Dendritic cell treated with granulocyte-macrophage colony-stimulating factor and Interleukin-4, amounts not matched to agents 40 ng/mL and 50 ng/mL, for 4 days (primary cell): ENCODE results near the gene ALDOB.
"Not testable (repeated sequence)": the region's sequence is repeated elsewhere in the genome, so short reads cannot be mapped to it uniquely, and the experiment has no call there.

ENCODE experiments used
- H3K27ac Mint-ChIP-seq: one replicate; pipeline ENCODE4 v1.8.0; 2022; ENCODE audit warnings: mild to moderate bottlenecking, mixed read lengths
- H3K27me3 Mint-ChIP-seq: one replicate; pipeline ENCODE4 v1.8.0; 2022; ENCODE audit warnings: mild to moderate bottlenecking, mixed read lengths
- H3K36me3 Mint-ChIP-seq: one replicate; pipeline ENCODE4 v1.8.0; 2022; ENCODE audit warnings: low read depth, mixed read lengths
- H3K4me1 Mint-ChIP-seq: one replicate; pipeline ENCODE4 v1.8.0; 2022; ENCODE audit warnings: low read depth, mixed read lengths
- H3K4me3 Mint-ChIP-seq: one replicate; pipeline ENCODE4 v1.8.0; 2022; ENCODE audit warnings: mild to moderate bottlenecking, moderate library complexity, mixed read lengths
- H3K9me3 Mint-ChIP-seq: one replicate; pipeline ENCODE4 v1.8.0; 2022; ENCODE audit warnings: mixed read lengths
- intact Hi-C: fragments of 100-400 bp; cut with micrococcal nuclease; formaldehyde crosslinking; loops from one replicate; pipeline ENCODE4 v1.15.0; 2022

The ALDOB gene

GRCh38 chr9:101399643-101399970 lies 36.0 kb downstream of the ALDOB start:
- no peaks in the 10 kb centered on the region for H3K27me3 Mint-ChIP-seq
- H3K36me3 Mint-ChIP-seq, result peaks cover 88% of the 10 kb centered on the region
- intact Hi-C loops, result no loop called here
- peaks cover 48% of the 10 kb centered on the region for H3K4me1 Mint-ChIP-seq
- H3K9me3 Mint-ChIP-seq, result peaks cover 54% of the 10 kb centered on the region
- peak overlapping the region; percentile 94 for H3K4me3 Mint-ChIP-seq
- peak overlapping the region; percentile 95 for H3K27ac Mint-ChIP-seq

- Mint-ChIP-seq H3K9me3 (peaks cover 54% of the 10 kb centered on the region), H3K27ac (peak overlapping the region; percentile 95), H3K27me3 (no peaks in the 10 kb centered on the region), H3K4me3 (peak overlapping the region; percentile 94), H3K36me3 (peaks cover 88% of the 10 kb centered on the region), H3K4me1 (peaks cover 52% of the 10 kb centered on the region)
- intact Hi-C loops, result no loop called here
These were observed 36.5 kb downstream of the ALDOB start for GRCh38 chr9:101398930-101399642.

- Mint-ChIP-seq H3K4me1 (peaks cover 52% of the 10 kb centered on the region), H3K27me3 (no peaks in the 10 kb centered on the region), H3K27ac (peak within 1 kb of the TSS; percentile 95), H3K4me3 (peak within 1 kb of the TSS; percentile 94), H3K36me3 (peaks cover 88% of the 10 kb centered on the region), H3K9me3 (peaks cover 50% of the 10 kb centered on the region)
- intact Hi-C loops, result no loop called here
These were observed 37.3 kb downstream of the ALDOB start, which contains the start of the genes MRPL50 and ZNF189 for GRCh38 chr9:101398068-101398929. Gene MRPL50, minus strand, starts transcription at chr9:101398618. Its CDS starts 26 bp downstream, at chr9:101398592. Gene ZNF189, plus strand, starts transcription at chr9:101398851. Its CDS starts 306 bp downstream, at chr9:101399157.

- Mint-ChIP-seq H3K4me1 (peaks cover 57% of the 10 kb centered on the region), H3K4me3 (peak overlapping the region; percentile 94), H3K27me3 (no peaks in the 10 kb centered on the region), H3K9me3 (peaks cover 50% of the 10 kb centered on the region), H3K27ac (peak overlapping the region; percentile 95), H3K36me3 (peaks cover 87% of the 10 kb centered on the region)
- intact Hi-C loops, result no loop called here
These were observed 37.9 kb downstream of the ALDOB start for GRCh38 chr9:101397746-101398067.

GRCh38 chr9:101394687-101395086 lies 40.9 kb downstream of the ALDOB start:
- Mint-ChIP-seq H3K36me3 (peaks cover 82% of the 10 kb centered on the region), H3K27me3 (no peaks in the 10 kb centered on the region), H3K4me1 (peaks cover 45% of the 10 kb centered on the region), H3K9me3 (peaks cover 26% of the 10 kb centered on the region), H3K27ac (no peak overlapping the region), H3K4me3 (no peak overlapping the region)
- intact Hi-C loops, result no loop called here

GRCh38 chr9:101393135-101393534 lies 42.4 kb downstream of the ALDOB start:
- H3K4me3 Mint-ChIP-seq, result no peak overlapping the region
- H3K27me3 Mint-ChIP-seq, result no peaks in the 10 kb centered on the region
- peaks cover 41% of the 10 kb centered on the region for H3K4me1 Mint-ChIP-seq
- peaks cover 80% of the 10 kb centered on the region for H3K36me3 Mint-ChIP-seq
- no peak overlapping the region for H3K27ac Mint-ChIP-seq
- intact Hi-C loops, result no loop called here
- peaks cover 26% of the 10 kb centered on the region for H3K9me3 Mint-ChIP-seq

GRCh38 chr9:101388507-101388993 lies 47.0 kb downstream of the ALDOB start:
- H3K36me3 Mint-ChIP-seq, result peaks cover 62% of the 10 kb centered on the region
- no peaks in the 10 kb centered on the region for H3K27me3 Mint-ChIP-seq
- H3K4me3 Mint-ChIP-seq, result no peak overlapping the region
- peaks cover 26% of the 10 kb centered on the region for H3K9me3 Mint-ChIP-seq
- no peak overlapping the region for H3K27ac Mint-ChIP-seq
- peaks cover 15% of the 10 kb centered on the region for H3K4me1 Mint-ChIP-seq
- intact Hi-C loops, result no loop called here

- Mint-ChIP-seq H3K27ac (no peak overlapping the region), H3K4me3 (no peak overlapping the region), H3K9me3 (peaks cover 22% of the 10 kb centered on the region), H3K27me3 (no peaks in the 10 kb centered on the region), H3K36me3 (peaks cover 56% of the 10 kb centered on the region), H3K4me1 (peaks cover 13% of the 10 kb centered on the region)
- intact Hi-C loops, result no loop called here
These were observed 47.6 kb downstream of the ALDOB start for GRCh38 chr9:101387871-101388506.

- Mint-ChIP-seq H3K36me3 (peaks cover 32% of the 10 kb centered on the region), H3K9me3 (peaks cover 17% of the 10 kb centered on the region)
- intact Hi-C loops, H3K27me3 Mint-ChIP-seq, H3K4me3 Mint-ChIP-seq, H3K27ac Mint-ChIP-seq, H3K4me1 Mint-ChIP-seq: not testable (repeated sequence)
These were observed 50.6 kb downstream of the ALDOB start, which contains the start of gene BAAT for GRCh38 chr9:101384873-101385536. Gene BAAT, minus strand, starts transcription at chr9:101385006. Its CDS starts 13,602 bp downstream, at chr9:101371404.

- peaks cover 21% of the 10 kb centered on the region for H3K36me3 Mint-ChIP-seq
- no peaks in the 10 kb centered on the region for H3K4me1 Mint-ChIP-seq
- no peaks in the 10 kb centered on the region for H3K27me3 Mint-ChIP-seq
- peaks cover 19% of the 10 kb centered on the region for H3K9me3 Mint-ChIP-seq
- H3K4me3 Mint-ChIP-seq, result no peak overlapping the region
- intact Hi-C loops, result no loop called here
- H3K27ac Mint-ChIP-seq, result no peak overlapping the region
These were observed 52.2 kb downstream of the ALDOB start for GRCh38 chr9:101383361-101383760.

- Mint-ChIP-seq H3K27me3 (no peaks in the 10 kb centered on the region), H3K4me3 (no peak overlapping the region), H3K27ac (no peak overlapping the region), H3K9me3 (peaks cover 29% of the 10 kb centered on the region), H3K4me1 (no peaks in the 10 kb centered on the region), H3K36me3 (peaks cover 14% of the 10 kb centered on the region)
- intact Hi-C loops, result no loop called here
These were observed 53.7 kb downstream of the ALDOB start for GRCh38 chr9:101381833-101382342.

GRCh38 chr9:101381118-101381517 lies 54.5 kb downstream of the ALDOB start:
- H3K9me3 Mint-ChIP-seq, result peaks cover 30% of the 10 kb centered on the region
- no peak overlapping the region for H3K4me3 Mint-ChIP-seq
- intact Hi-C loops, result no loop called here
- H3K27me3 Mint-ChIP-seq, result no peaks in the 10 kb centered on the region
- no peaks in the 10 kb centered on the region for H3K4me1 Mint-ChIP-seq
- H3K27ac Mint-ChIP-seq, result no peak overlapping the region
- peaks cover 12% of the 10 kb centered on the region for H3K36me3 Mint-ChIP-seq

GRCh38 chr9:101380295-101380694 lies 55.3 kb downstream of the ALDOB start:
- Mint-ChIP-seq H3K27me3 (no peaks in the 10 kb centered on the region), H3K4me3 (no peak overlapping the region), H3K9me3 (peaks cover 31% of the 10 kb centered on the region), H3K27ac (no peak overlapping the region), H3K4me1 (no peaks in the 10 kb centered on the region), H3K36me3 (peaks cover 6% of the 10 kb centered on the region)
- intact Hi-C loops, result no loop called here
